Stromal cell of bone marrow (primary cell): Measurements from ENCODE around the gene CORO1C.

ENCODE experiments used
- DNase-seq: peaks from one replicate; pipeline ENCODE4 v3.0.0-alpha.2; 2012; ENCODE audit warnings: low read depth

The CORO1C gene

DNA sequence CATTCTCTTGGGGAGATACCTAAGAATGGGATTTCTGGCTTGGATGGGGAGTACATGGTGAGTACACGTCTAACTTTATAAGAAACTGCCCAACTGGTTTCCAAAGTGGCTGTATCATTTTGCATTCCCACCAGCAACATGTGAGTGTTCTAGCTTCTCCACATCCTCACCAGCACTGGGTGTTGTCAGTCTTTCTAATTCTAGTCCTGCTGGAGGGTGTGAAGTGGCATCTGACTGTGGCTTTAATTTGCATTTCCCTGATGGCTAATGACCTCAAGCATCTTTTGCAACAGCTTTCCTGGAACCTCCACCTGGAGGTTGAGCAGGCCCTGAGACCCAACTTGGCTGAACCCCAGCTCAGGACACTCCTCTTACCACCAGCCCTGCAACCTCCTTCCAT is 115.4 kb downstream of the CORO1C start:
- no peak for DNase-seq

DNA sequence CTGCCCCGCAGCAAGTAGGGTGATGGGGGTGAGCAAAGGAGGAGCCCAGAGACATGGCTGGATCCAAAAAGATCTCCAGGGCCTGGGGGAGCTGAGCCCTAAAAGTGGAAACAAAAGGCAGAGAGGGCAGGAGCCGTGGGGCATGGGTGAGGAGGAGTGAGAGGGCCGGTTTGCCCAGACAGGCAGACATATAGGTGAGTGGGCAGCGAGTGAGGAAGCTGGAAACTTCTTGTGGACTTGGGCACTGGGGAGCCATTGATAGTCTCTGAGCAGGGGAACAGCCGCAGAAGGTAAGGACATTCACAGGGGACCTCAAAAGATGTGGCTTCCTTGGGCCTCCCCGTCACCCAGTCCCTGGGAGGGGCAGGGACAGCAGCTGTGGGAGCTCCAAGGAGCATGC is 116.7 kb downstream of the CORO1C start:
- no peak for DNase-seq

DNA sequence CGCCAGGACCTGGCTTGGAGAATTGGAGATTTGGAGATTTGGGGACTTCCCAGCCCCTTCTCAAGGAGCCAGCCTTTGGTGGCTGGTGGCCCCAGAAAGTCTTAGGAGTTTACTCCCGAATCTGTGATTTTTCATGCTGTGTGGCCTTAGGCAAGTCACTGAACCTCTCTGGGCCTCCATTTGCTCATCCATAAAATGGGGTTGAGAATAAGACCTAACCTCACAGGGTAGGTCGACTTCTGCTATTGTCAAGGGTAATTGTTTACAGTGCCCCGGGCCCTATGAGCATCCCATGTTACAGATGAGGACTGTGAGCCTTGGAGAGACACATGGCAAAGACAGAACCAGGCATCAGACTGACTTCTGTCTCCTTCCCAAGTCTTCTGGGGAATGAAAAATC is 117.3 kb downstream of the CORO1C start:
- no peak for DNase-seq

DNA sequence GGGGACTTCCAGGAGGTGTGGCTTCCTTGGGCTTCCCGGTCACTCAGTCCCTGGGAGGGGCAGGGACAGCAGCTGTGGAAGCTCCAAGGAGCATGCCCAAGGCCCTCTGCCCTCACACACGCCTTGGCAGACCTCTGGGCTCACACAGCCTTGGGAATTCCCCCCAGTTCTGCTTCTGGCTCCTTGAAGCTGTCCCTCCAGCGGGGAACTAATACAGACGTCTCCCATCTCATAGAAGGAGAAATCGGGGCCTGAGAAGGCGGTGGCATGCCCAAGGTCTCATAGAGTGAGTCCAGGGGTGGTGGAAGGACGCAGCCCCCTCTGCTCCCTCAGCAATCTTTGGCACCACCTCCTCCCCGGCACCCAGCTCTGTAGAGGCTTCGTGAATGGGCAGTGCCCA is 117.8 kb downstream of the CORO1C start:
- DNase-seq: no peak

DNA sequence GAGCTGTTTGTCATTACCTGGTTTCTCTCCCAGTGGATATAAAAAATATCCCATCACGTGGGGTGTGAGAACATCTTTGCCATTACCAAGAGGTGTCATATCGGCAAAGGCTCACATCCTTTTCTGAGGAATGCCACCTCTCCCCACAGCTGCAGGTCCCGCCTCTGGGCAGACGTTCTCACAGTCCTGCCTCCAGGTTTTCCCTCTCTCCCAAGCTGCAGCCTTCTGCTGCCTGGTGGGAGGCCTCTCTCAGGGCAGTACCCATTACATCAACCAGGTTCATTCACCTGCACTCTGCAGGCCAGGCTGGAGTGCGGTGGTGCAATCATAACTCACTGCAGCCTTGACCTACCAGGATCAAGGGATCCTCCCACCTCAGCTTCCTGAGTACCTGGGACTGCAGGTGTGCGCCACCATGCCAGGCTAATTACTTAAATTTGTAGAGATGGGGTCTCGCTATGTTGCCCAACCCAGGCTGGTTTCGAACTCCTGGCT is 118.5 kb downstream of the CORO1C start:
- no peak for DNase-seq

DNA sequence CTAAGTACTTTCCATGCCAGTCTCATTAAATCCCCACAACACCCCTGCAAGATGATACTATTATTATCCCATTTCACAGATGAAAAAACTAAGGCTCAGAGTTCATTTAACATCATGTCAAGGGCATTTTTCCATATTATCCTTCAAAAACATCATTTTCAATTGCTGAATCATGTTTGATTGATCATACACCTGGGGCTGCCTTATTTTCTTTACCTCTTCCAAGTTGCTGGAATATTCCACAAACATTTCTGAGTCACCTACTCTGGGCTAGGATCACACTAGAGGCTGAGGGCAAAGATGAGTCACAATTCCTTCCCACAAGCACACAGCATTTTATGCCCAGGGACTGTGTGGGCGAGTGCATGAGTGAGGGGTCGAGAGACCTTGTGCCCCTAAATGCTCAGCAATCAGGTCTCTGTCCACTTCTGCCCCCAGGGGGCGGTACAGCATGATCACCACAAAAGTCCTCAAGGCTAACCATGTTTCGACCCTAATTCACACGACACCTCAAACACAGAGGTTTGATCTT is 119.4 kb downstream of the CORO1C start:
- peak; percentile 95 for DNase-seq

DNA sequence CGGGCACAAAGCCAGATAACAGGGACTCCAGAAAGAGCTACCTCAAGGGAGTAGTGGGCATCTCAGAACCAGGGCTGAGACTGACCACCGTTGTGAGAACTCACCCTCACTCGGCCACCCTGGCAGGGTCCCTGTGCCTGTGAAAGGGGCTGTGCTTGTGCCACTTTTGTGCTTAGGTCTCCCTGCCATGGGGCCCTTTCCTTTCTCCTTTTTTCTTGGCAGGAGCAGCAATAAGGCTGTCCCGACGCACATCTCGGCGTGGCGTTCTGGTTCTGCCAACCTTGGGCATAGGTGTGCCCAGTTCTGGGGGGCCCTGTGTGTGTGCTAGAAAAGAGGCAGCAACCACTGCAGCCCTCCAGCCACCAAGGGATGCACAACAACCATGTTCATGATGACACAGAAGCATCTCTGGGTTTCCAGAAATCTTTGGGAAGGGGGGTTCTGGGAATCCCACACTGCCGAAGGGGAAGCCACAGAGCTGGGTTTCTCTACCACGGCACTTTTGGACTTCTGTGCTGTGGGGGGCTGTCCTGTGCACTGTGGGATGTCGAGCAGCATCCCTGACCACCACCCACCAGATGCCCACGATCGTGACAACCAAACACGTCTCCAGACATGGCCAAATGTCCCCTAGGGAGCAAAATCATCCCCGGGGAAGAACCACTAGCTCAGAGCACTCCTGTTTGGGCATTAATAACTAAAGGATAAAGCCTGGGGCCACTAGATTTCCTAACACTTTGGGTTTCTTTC is 120.3 kb downstream of the CORO1C start:
- no peak for DNase-seq

DNA sequence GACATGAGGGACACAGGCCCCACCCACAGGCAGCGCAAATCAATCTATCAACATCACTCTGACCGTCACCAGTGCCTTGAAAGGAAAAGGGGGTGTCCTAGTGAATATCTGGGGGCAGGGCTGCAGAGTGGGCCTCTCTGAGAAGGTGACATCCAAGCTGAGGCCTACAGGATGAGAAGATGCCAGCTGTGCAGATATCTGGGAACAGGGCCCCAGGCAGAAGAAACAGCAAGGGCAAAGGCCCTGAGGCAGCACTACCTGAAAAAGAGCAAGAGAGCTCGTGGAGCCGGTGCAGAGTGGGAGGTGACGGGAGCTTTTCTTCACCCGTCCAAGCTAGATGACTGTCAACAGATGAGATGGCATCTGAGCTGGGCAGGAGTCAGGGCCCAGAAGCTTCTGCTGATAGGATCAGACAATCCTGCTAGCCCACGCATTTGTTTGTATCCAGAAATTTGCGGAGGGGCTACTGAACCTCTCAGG is 120.9 kb downstream of the CORO1C start:
- DNase-seq: no peak

DNA sequence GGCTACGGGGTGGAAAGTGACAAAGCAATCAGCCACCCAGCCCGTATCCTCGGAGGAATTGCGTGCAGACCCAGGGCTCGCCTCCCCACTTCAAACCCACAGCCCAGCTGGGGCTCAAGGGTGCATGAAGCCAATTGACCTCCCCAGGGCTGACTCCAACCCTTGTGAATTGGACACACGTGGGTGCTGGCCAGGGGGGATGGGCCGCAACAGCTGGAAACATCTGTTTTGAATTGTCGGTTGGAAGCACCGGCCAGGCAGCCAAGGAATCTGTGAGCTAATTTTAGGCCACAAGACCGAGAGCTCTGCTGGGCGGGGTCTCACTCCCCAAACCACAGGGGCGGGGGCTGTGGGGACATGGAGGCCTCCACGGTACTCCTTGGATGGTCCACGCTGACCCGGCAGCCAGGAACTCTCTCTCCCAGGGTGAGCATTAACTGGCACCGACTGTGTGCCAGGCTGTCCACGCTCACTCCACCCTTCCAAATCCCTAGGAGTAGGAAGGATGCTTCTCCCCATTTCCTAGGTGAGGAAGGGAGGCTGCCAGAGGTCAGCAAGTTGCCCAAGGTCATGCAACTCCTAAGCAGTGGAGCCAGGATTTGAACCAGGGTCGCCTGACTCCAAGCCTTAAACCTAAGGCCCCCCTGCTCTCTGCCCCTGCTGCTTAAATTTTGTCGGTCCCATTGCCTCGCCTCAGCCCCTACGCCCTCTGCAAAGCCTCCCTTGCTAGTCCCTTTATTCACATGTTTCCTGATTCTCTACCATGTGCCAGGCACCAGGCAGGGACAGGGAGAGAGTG is 121.6 kb downstream of the CORO1C start:
- peak; percentile 85 for DNase-seq

DNA sequence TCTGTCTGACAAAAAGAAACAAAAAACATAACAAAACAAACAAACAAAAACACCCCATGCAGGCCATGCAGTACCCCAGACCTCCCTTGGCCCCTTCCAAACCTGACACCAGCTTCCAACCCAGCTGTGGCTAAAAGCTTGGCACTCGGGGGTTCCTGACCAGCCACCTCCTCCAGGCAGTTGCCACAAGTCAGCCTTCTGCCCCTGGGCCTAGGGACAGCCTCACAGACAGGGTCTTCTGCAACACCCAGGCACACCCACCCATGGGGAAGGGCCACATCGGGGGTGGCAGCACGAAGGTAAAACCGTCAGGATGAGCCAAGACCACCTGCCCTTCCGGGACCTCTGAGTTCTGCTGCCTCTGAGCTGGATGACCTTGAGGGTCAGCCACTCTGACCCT is 122.7 kb downstream of the CORO1C start:
- no peak for DNase-seq

DNA sequence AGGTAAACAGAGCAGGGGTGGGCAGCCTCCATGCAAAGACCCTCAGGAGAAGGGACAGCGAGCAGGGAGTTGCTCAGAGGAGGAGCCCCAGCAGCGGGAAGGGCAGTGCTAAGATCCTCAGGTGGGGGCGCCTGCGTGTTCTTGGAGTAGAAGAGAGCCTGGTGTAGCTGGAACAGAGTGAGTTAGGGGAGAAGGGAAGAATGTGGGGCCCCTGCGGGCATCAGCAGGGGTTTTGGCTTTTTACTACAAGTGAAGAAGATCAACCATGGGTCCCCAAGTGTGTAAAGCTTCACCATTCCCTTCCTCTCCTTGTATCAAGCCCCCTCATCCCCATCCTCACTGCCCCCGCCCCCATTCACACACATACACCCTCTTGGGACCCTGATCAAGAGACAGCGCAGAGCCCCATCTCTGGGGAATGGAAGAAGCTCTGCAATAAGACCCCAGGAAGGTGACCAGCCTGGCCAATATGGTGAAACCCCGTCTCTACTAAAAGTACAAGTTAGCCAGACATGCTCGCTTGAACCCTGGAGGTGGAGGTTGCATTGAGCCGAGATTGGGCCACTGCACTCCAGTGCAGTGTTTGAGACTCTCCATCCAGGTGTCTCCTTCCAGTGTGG is 123.2 kb downstream of the CORO1C start:
- no peak for DNase-seq

DNA sequence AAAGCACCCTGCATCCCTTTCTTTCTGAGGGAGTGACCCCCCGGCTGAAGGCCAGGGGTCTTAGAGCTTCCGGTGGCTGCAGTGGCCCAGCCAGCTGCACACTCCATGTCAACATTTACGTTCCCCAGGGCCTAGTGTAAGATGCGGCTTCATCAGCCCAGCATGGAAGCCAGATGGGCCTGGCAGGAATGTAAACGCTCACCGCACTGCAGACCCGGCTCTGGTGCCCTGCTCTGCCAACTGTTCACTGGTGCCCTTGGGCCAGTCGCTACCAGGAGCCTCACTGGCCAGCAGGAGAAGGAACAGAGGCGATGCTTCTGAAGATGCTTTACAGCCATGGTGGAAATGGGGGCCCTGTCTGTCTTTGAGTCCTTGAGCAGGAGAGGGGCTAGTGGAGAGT is 124.8 kb downstream of the CORO1C start:
- DNase-seq: no peak

DNA sequence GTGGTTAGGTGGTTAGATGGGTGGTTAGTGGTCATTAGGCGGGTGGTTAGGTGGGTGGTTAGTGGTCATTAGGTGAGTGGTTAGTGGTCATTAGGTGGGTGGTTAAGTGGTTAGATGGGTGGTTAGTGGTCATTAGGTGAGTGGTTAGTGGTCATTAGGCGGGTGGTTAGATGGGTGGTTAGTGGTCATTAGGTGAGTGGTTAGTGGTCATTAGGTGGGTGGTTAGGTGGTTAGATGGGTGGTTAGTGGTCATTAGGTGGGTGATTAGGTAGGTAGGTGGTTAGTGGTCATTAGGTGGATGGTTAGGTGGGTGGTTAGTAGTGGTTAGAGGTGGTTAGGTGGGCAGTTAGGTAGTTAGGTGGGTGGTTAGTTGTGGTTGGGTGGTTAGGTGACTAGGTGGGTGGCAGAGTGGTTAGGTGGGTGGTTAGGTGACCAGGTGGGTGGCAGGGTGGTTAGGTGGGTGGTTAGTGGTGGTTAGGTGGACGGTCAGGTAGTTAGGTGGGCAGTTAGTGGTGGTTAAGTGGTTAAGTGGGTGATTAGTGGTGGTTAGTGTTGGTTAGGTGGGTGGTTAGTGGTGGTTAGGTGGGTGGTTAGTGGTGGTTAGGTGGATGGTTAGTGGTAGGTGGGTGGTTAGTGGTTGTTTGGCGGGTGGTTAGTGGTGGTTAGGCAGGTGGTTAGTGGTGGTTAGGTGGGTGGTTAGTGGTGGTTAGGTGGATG is 125.5 kb downstream of the CORO1C start:
- no peak for DNase-seq

DNA sequence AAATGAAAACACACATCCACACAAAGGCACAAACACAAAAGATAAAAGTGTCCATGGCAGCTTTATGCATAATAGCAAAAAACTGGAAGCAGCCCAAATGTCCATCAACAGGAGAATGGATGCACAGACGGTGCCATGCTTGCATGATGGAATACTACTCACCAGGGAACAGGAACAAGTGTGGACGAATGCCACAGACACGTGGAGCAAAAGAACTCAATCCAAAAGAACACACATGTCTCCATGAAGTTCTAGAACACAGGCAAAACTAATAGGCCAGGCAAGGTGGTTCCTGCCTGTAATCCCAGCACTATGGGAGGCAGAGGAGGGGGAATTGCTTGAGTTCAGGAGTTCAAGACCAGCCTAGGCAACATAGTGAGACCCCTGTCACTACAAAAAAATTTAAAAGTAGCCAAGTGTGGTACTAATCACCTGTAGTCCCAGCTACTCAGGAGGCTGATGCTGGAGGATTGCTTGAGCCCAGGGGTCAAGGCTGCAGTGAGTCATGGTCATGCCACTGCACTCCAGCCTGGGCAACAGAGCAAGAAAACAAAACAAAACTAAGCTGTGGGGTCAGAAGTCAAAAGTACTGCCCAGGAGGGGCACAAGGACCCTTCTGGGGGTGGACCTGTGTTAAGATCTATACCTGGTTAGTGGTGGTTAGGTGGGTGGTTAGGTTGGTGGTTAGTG is 126.2 kb downstream of the CORO1C start:
- DNase-seq: no peak

DNA sequence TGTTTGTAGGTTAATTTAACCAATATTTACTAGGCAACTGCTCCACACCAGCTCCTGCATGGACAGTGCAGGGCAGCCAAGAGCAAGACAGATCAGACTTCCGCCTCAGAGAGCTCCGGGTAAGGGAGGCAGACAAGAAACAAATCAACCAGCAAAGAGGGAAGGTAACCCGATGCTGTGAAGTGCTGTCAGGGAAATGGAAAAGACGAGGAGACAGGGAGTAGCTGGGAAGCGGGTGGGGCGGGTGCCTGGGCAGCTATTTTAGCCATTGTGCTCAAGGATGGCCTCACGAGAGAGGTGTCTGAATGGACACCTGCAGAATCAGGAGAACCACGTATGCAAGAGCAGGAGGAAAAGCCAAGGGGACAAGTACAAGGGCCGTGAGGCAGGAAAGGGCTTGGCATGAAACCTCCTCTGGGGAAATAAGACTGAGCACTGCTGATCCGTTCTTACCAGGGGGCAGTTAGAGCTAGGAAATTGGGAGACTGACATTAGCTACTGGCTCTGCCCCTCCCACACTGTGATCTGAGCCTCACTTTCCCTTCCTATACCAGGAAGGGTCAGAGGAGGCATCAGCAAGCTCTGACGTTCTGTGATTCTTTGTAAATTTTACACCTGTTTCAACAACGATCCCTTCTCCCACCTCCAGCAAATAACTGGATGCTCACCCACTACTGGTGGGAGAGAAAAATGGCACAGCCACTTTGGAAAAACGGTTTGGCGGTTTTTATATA is 126.9 kb downstream of the CORO1C start:
- no peak for DNase-seq

DNA sequence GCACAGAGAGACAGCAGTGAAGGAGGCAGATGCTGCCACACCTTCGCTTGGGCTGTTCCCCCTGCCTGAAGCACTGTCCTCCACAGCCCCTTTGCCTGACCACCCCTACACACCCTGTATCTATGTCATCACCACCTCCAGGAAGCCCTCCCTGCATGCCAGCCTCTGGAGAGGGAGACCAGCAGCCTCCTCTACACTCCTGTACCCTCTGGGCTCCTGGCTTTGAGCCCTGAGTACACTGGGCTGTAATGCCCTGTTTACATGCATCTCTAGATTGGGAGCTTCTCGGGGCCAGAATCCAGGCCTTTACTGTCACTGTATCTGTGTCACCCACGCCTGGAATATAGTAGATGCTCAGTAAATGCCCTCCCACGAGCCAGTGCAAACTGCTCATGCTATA is 127.6 kb downstream of the CORO1C start:
- no peak for DNase-seq

DNA sequence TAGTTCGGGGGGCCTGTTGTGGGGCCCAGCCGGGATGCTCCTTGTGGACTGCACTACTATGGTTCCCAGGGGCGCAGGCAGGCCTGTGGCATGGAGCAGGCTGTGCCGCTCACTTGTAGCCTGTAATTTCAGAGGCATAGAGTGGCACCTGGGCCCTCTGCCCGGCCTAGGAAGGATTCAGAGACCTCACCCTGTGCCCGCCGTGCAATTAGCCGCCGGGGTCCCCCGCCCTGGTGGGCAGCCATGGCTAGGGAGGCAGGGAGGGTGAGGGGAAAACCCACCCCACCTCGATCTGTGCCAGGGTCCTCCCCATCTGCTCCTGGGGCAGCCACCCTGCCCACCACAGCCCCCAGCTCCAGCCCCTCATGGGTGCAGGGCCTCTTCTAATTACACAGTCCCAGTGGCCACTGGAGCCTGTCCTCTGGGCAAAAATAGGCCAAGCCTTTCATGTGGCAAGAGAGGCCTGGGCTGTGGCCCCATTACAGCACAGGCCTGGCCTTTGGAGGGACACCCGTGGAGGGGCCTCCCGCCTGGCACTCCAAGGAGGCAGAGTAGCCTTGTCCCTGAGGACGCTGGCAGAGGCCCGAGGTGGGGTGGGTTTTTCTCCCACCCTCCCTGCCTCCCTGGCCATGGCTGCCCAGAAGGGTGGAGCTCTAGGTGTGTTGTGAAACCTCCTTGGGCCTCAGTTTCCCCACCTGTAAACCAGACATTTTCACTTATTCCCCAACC is 128.2 kb downstream of the CORO1C start:
- no peak for DNase-seq

DNA sequence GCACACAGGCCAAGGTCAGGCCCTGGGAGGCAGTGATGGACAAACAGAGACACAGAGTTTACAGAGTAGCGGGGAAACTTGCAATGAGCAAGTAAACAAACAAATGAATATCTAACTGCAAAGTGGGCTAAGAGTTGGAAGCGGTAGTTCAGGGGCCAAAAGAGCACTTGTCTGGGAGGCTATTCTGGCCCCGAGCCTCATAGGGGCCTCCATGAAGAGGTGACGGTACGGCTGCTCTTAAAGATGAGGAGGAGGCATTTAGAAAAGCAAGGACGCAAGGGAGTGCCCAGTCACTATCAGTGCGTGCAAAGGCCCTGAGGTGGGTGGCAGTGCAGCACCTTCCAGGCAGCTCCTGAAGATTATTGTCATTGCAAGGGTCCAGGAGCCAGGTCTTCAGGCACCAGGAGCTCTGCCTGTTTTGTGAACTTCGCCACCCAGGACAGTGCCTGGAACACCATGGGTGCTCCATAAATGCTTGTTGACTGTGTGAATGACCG is 129.1 kb downstream of the CORO1C start:
- no peak for DNase-seq

DNA sequence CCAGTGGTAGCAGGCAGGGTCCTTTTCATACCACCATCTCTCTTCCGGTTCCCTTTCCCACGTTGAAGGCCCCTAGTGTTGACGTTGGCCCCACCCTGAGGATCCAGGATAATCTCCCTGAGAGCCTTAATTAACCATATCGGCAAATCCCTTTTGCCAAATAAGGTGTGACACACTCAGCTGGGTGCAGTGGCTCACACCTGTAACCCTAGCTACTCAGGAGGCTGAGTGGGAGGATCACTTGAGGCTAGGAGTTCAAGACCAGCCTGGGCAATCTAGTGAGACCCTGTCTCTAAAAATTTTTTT is 130.7 kb downstream of the CORO1C start:
- no peak for DNase-seq
